ENCODE data around the gene NEU3. TPM values are rescaled to one million over a fixed set of nuclear protein-coding genes. Genes with fewer than 3 reads are reported as not detected.
"Not testable (repeated sequence)": the region's sequence is repeated elsewhere in the genome, so short reads cannot be mapped to it uniquely, and the experiment has no call there.

NEU3 gene
- total RNA-seq, 2 donors from 2014 or later = 3.0 to 8.4 TPM

DNA sequence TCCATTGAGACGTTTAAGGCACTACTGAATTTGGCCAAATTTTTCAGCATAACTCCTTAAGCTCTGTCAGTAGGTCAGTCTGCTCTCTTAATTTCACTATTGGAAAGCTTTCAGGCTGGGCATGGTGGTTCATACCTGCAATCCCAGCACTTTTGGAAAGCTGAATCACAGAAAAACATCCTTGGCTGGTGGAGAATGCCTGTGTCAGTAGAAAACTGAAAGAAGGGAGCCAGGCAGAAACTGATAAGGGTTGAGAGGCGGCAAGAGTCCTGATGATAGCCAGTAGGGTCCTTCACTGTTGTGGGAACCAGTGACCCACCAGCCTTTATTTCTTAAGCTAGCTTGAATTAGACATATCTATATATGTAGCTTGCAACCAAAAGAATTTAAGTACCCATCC lies 22.6 kb downstream of the NEU3 start:
- H3K36me3 ChIP-seq = peaks cover 10% of the 10 kb centered on the region
- no peaks in the 10 kb centered on the region for H3K9me3 ChIP-seq
- no peak overlapping the region for H3K4me3 ChIP-seq
- no peak for DNase-seq (ENCODE audit: low spot score)
- H3K27me3 ChIP-seq = no peaks in the 10 kb centered on the region
- TF ChIP-seq, protein P1, sequence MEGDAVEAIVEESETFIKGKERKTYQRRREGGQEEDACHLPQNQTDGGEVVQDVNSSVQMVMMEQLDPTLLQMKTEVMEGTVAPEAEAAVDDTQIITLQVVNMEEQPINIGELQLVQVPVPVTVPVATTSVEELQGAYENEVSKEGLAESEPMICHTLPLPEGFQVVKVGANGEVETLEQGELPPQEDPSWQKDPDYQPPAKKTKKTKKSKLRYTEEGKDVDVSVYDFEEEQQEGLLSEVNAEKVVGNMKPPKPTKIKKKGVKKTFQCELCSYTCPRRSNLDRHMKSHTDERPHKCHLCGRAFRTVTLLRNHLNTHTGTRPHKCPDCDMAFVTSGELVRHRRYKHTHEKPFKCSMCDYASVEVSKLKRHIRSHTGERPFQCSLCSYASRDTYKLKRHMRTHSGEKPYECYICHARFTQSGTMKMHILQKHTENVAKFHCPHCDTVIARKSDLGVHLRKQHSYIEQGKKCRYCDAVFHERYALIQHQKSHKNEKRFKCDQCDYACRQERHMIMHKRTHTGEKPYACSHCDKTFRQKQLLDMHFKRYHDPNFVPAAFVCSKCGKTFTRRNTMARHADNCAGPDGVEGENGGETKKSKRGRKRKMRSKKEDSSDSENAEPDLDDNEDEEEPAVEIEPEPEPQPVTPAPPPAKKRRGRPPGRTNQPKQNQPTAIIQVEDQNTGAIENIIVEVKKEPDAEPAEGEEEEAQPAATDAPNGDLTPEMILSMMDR (IDR thresholded peaks at IDR 0.05) = no peak
- H3K4me1 ChIP-seq = peaks cover 0 to 11% of the 10 kb centered on the region in 2 donors
- H3K27ac ChIP-seq = no peak overlapping the region

DNA sequence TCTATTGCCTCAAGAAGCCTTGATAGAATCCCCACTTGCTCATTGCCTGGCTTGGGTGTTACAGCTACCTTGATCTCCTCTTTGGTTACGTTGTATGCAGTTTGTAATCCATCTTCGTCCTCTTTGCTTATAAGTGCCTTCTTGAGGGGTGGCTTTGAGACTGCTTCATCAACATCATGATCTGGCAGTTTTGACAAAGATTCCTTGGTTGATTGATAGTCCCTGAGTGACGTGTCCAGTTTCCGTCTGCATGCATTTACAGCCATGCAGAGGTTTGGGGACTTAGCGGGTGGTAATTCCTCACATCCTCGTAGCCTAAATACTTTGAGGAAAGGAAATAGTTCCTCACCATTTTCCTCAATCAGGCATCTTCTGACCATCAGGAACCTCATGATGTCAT lies 23.1 kb downstream of the NEU3 start:
- H3K36me3 ChIP-seq = peaks cover 6% of the 10 kb centered on the region
- no peak overlapping the region for H3K27ac ChIP-seq
- no peaks in the 10 kb centered on the region for H3K9me3 ChIP-seq
- DNase-seq (ENCODE audit: low spot score) = no peak
- H3K27me3 ChIP-seq = no peaks in the 10 kb centered on the region
- peaks cover 0 to 11% of the 10 kb centered on the region in 2 donors for H3K4me1 ChIP-seq
- TF ChIP-seq, protein P1 (IDR thresholded peaks at IDR 0.05) = no peak
- H3K4me3 ChIP-seq = no peak overlapping the region

DNA sequence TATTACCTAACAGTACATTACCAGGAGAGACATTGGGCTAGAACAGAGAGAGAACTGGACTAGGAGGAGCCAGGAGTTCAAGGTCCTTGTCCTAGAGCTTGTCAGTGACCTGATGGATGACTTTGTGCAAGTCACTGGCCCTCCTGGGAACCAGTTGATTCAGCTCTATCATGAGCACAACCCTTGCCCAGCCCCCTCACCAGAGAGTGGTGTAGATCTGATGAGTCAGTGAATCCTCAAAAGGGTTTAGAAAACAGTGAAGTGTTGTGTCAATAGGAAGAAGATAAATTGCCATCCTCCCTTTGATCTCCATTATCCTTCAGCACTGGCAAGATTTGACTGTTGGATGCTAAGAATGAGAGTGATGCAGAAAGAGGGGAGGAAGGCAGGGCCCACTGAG lies 24.3 kb downstream of the NEU3 start:
- TF ChIP-seq, protein P1 (IDR thresholded peaks at IDR 0.05) = no peak
- Histone ChIP-seq H3K4me1 (peaks cover 0 to 11% of the 10 kb centered on the region in 2 donors), H3K9me3 (no peaks in the 10 kb centered on the region), H3K27ac (peak overlapping the region in 1 of 2 donors; percentile 40), H3K27me3 (no peaks in the 10 kb centered on the region), H3K36me3 (no peaks in the 10 kb centered on the region), H3K4me3 (no peak overlapping the region)
- no peak for DNase-seq (ENCODE audit: low spot score)

DNA sequence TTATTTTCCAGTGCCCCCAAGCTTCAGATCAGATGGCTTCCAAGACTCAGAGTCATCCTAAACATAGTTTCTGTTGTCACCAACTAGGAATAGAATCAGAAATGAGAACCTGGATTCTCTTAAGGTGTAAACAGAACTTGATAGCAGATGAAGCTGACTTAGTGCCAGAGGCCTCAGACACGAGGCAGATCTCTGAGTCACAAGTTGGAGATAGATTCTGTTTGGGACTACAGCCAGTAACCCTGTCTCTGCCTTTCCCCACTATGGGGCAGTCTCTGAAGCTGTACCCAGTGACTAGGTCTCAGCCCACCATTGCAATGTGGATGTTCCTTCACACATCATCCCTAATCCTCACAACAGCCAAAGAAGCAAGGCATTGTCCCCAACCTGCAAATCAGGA lies 25.4 kb downstream of the NEU3 start:
- TF ChIP-seq, protein P1 (IDR thresholded peaks at IDR 0.05) = no peak
- DNase-seq (ENCODE audit: low spot score) = no peak
- H3K27me3 ChIP-seq = no peaks in the 10 kb centered on the region
- no peaks in the 10 kb centered on the region for H3K36me3 ChIP-seq
- H3K4me3 ChIP-seq = no peak overlapping the region
- H3K4me1 ChIP-seq = peaks cover 0 to 11% of the 10 kb centered on the region in 2 donors
- H3K27ac ChIP-seq = peak overlapping the region; percentile 39 to 40
- no peaks in the 10 kb centered on the region for H3K9me3 ChIP-seq

DNA sequence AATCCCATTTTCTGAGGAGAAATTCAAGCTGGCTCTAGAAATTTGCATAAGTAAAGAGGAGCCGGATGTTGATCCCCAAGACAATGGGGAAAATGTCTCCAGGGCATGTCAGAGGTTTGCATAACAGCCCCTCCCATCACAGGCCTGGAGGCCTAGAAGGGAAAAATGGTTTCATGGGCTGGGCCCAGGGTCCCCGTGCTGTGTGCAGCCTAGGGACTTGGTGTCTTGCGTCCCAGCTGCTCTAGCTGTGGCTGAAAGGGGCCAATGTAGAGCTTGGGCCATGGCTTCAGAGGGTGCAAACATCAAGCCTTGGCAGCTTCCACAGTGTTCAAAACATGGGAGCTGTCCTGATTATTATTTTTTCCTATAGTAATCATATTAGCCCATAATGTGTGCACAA lies 30.5 kb downstream of the NEU3 start:
- DNase-seq (ENCODE audit: low spot score); H3K4me3 ChIP-seq; H3K9me3 ChIP-seq; H3K27ac ChIP-seq; H3K36me3 ChIP-seq; H3K27me3 ChIP-seq: not testable (repeated sequence)
- peaks cover 0 to 12% of the 10 kb centered on the region in 2 donors for H3K4me1 ChIP-seq

DNA sequence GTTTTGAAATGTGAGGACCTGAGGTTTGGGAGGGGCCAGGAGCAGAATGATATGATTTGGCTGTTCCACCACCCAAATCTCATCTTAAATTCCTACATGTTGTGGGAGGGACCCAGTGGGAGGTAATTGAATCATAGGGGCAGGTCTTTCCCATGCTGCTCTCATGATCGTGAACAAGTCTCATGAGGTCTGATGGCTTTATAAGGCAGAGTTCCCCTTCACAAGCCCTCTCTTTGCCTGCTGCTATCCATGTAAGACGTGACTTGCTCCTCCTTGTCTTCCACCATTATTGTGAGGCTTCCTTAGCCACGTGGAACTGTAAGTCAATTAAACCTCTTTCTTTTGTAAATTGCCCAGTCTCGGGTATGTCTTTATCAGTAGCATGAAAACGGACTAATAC lies 31.6 kb downstream of the NEU3 start:
- DNase-seq (ENCODE audit: low spot score); H3K4me3 ChIP-seq; H3K36me3 ChIP-seq; H3K27ac ChIP-seq; H3K27me3 ChIP-seq; H3K9me3 ChIP-seq: not testable (repeated sequence)
- peaks cover 0 to 12% of the 10 kb centered on the region in 2 donors for H3K4me1 ChIP-seq

DNA sequence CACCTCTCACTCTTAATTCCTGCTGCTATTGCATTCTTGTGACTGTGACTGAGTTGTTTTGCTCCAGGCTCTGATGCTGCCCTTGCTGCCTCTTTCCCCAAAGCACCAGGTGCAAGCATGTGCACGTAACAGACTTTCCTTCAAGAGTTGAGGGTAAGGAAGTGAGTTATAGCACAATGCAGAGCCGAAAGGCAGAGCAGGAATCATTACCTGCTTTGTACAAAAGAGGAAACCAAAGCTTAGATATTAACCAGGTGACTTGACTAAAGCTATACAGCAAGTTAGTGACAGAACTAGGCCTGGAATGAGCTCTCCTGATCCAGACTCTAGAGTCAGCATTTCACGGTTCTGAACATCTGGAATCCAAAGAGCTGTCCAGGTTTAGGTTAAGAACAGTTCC lies 33.6 kb downstream of the NEU3 start:
- Histone ChIP-seq H3K27me3 (no peaks in the 10 kb centered on the region), H3K4me3 (no peak overlapping the region), H3K4me1 (peaks cover 0 to 12% of the 10 kb centered on the region in 2 donors), H3K27ac (no peak overlapping the region), H3K9me3 (no peaks in the 10 kb centered on the region), H3K36me3 (no peaks in the 10 kb centered on the region)
- TF ChIP-seq, protein P1 (IDR thresholded peaks at IDR 0.05) = no peak
- no peak for DNase-seq (ENCODE audit: low spot score)

Measured in right atrium auricular region (tissue), 2 donors.